Measurements from ENCODE around the gene TMEM256. TPM values are rescaled to one million over a fixed set of nuclear protein-coding genes. Genes with fewer than 3 reads are reported as not detected.

The TMEM256 gene
- total and polyA plus RNA-seq, 9 of the 15 experiments (the other 6 are each of a cell fraction or from before 2014, with no cell fraction given) = 43.4 to 177 (median 68.5) TPM

GRCh38 chr17:7356756-7357155, 47.1 kb downstream of the TMEM256 start:
- Histone ChIP-seq H3K9me1 (ENCODE audit: control insufficient read depth, insufficient read depth, low read length) (no peaks in the 10 kb centered on the region), H3K79me2 (ENCODE audit: control insufficient read depth, insufficient read depth, low read length) (no peaks in the 10 kb centered on the region; the same call in 2 of the 3 replicates), H2AFZ (ENCODE audit: low read depth, low read length) (no peak overlapping the region), H3K27ac (ENCODE audit: extremely low read depth, low read depth, low read length) (no peak overlapping the region), H3K9me3 (replicated peaks; ENCODE audit: control insufficient read depth, insufficient read depth, low read depth, low read length) (no peaks in the 10 kb centered on the region), H3K9ac (ENCODE audit: insufficient read depth in 1 of 2, low read depth in 2 of 2, low read length in 2 of 2) (no peak overlapping the region), H3K36me3 (ENCODE audit: control insufficient read depth, insufficient read depth, low read length) (no peaks in the 10 kb centered on the region), H3K4me3 (no peak overlapping the region), H3K4me1 (replicated peaks in 1 of 2; ENCODE audit: control insufficient read depth in 2 of 2, insufficient read depth in 2 of 2, low read length in 2 of 2) (peaks cover 0 to 31% of the 10 kb centered on the region in 2 experiments; a peak in 3 of 5 replicates), H3K4me2 (ENCODE audit: insufficient read depth, low read length) (no peak overlapping the region), H4K20me1 (replicated peaks; ENCODE audit: control insufficient read depth, insufficient read depth, low read length) (no peaks in the 10 kb centered on the region), H3K27me3 (ENCODE audit: control insufficient read depth in 2 of 2, insufficient read depth in 2 of 2, low read length in 2 of 2) (no peaks in the 10 kb centered on the region)
- DNase-seq (ENCODE audit: extremely low read depth in 1 of 4, low spot score in 3 of 4) (no peak), ATAC-seq (no peak), FAIRE-seq (no peak)
- BruUV-seq (replicated peaks) = no TSS peak
- intact Hi-C loops (cut with micrococcal nuclease) (loop anchor here (5.0 kb wide), 2 partner anchors 146 to 206 kb away; partner anchors contain the start of gene SENP3), in situ Hi-C loops (cut with MboI) (loop anchor here (10.0 kb wide), 1 partner anchor 198 kb away; the partner anchor contains the start of gene TNFSF13)
- CTCF ChIA-PET (ENCODE audit: low intra/inter-chr PET ratio) = interaction anchor here (1.7 kb wide), 1 partner anchor 203 kb away, joined by 9 read pairs; no protein-coding TSS in a partner anchor
- no peak for TF ChIP-seq LCOR (CRISPR knock-in tag; IDR thresholded peaks at IDR 0.05)
- TF ChIP-seq, protein P1, sequence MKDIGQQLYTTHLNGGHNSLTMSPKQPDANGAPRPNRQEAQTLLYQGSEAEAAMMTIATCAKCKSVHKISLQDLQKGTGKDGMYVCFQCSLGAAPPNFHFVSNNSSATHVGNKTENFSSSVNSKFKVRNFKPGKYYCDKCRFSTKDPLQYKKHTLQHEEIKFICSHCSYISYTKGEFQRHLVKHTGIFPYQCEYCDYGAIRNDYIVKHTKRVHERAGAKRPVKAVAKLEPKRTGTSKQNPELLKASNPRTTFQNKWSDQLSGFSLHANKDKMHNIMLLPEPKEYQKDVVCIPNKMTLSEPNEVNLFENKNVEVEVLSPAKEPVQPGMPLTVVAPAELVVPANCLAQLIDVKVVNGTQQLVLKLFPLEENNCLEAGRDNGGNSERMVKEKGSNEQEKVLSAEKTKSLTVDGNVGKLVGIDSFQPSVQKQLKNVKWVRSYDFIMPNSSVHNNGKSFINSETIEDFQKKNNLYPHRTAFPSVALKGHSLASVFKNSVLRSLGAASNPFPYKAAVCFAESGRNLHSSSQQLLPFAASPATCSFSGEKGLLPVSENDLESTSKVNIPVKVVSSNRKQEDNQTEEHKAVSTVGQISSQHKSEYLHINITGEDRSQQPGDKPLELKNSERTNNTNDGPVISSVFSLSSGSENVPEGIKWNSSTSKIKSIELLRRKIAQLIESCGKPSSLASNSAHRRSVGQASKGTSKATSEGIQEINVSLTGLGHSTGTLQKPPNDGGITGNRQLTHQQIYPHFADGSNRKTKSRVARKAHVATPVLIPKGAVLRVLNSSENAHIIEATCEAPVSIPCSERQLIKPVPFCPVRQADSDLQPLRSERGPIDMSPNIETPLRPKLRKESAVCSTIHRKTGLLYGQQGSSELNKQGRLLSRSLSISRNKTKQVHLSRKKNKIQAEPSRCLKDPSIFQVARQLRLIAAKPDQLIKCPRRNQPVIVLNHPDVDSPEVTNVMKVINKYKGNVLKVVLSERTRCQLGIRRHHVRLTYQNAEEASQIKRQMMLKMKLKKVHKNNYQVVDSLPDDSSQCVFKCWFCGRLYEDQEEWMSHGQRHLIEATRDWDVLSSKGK (CRISPR knock-in tag; IDR thresholded peaks at IDR 0.05) = no peak
- TF ChIP-seq NR3C1 (CRISPR knock-in tag; IDR thresholded peaks at IDR 0.05) = no peak
- TF ChIP-seq RAD51 (IDR thresholded peaks at IDR 0.05; ENCODE audit: borderline replicate concordance, low read depth) = no peak
- no peak for TF ChIP-seq PCBP1 (IDR thresholded peaks at IDR 0.05; ENCODE audit: low read depth, low read length, poor library complexity, severe bottlenecking)
- TF ChIP-seq SREBF1 (IDR thresholded peaks at IDR 0.05; ENCODE audit: borderline replicate concordance, low read depth, low read length) = no peak
- no peak for TF ChIP-seq GABPA (tag; conservative IDR thresholded peaks at IDR 0.05; ENCODE audit: low read depth)
- no peak for TF ChIP-seq ZNF316 (IDR thresholded peaks at IDR 0.05)
- no peak for TF ChIP-seq SIX5 (IDR thresholded peaks at IDR 0.05; ENCODE audit: borderline replicate concordance in 1 of 2, insufficient read depth in 1 of 2, low read depth in 1 of 2, low read length in 2 of 2)
- no peak for TF ChIP-seq PPARD (CRISPR knock-in tag; IDR thresholded peaks at IDR 0.05)
- no peak for TF ChIP-seq ETV1 (tag; conservative IDR thresholded peaks at IDR 0.05; ENCODE audit: low read depth)
- no peak for TF ChIP-seq BRF1 (IDR thresholded peaks at IDR 0.05; ENCODE audit: borderline replicate concordance, extremely low read depth, insufficient read length)
- no peak for TF ChIP-seq ZNF707 (CRISPR knock-in tag; conservative IDR thresholded peaks at IDR 0.05)
- TF ChIP-seq ZNF444 (CRISPR knock-in tag; IDR thresholded peaks at IDR 0.05) = no peak
- no peak for TF ChIP-seq BHLHE40 (IDR thresholded peaks at IDR 0.05; ENCODE audit: low read length)
- no peak for TF ChIP-seq ZNF655 (CRISPR knock-in tag; IDR thresholded peaks at IDR 0.05)
- TF ChIP-seq TEAD4 (IDR thresholded peaks at IDR 0.05; ENCODE audit: low read length) = no peak
- TF ChIP-seq TEAD4 (CRISPR knock-in tag; IDR thresholded peaks at IDR 0.05; ENCODE audit: borderline replicate concordance) = no peak
- TF ChIP-seq RBM34 (IDR thresholded peaks at IDR 0.05; ENCODE audit: borderline replicate concordance, insufficient read depth, low read length) = no peak
- no peak for TF ChIP-seq ZNF79 (CRISPR knock-in tag; IDR thresholded peaks at IDR 0.05; ENCODE audit: low read depth)
- POLR2A ChIA-PET = interaction anchor here (1.2 to 1.6 kb wide), 2 partner anchors 45 to 129 kb away, joined by 3 to 7 read pairs; no protein-coding TSS in a partner anchor
- WGBS (ENCODE audit: insufficient coverage, low coverage, missing lambda C conversion rate) = 51% methylated on average over 5 of the region's 8 CpGs
